ENCODE measurements around the gene OR5B17.

GRCh38 chr11:58334708-58335107 lies 24.2 kb downstream of the OR5B17 start:
- TF ChIP-seq U2AF2 (IDR thresholded peaks at IDR 0.05; ENCODE audit: low read depth, low read length), result no peak
- TF ChIP-seq PPARG (CRISPR knock-in tag; conservative IDR thresholded peaks at IDR 0.05), result no peak
- no peak for TF ChIP-seq PHF20 (CRISPR knock-in tag; IDR thresholded peaks at IDR 0.05)
- TF ChIP-seq BRD4 (CRISPR knock-in tag; IDR thresholded peaks at IDR 0.05), result no peak
- no peak for TF ChIP-seq ATF1 (CRISPR knock-in tag; IDR thresholded peaks at IDR 0.05)
- TF ChIP-seq POLR2A (IDR thresholded peaks at IDR 0.05; ENCODE audit: insufficient read depth in 1 of 2, low read depth in 2 of 2, low read length in 2 of 2), result no peak
- TF ChIP-seq DPF2 (CRISPR knock-in tag; IDR thresholded peaks at IDR 0.05; ENCODE audit: borderline replicate concordance, low read depth), result no peak
- TF ChIP-seq ZSCAN29 (CRISPR knock-in tag; conservative IDR thresholded peaks at IDR 0.05), result no peak

Measured in HepG2 (cell line).